Cardiac muscle cell (in vitro differentiated cells and primary cell): Measurements from ENCODE around the gene HIF1A. TPM values are rescaled to one million over a fixed set of nuclear protein-coding genes. Genes with fewer than 3 reads are reported as not detected.
"Not testable (repeated sequence)": the region's sequence is repeated elsewhere in the genome, so short reads cannot be mapped to it uniquely, and the experiment has no call there.

Experiments used
- DNase-seq, 2 donors: peaks; one replicate each; pipeline versions ENCODE4 v3.0.0 to v3.0.0-alpha.2; 2010 to 2017; ENCODE audit warnings: low read depth in 1 of 2, low spot score in 1 of 2
- H3K27ac ChIP-seq: fragments of 200-600 bp; sonication (generic); 2 replicates; pipeline ENCODE4 v1.5.1; 2016
- H3K27me3 ChIP-seq: fragments of 200-600 bp; sonication (generic); 2 replicates; pipeline ENCODE4 v1.6.0; 2016; ENCODE audit warnings: control low read depth
- H3K36me3 ChIP-seq: fragments of 200-600 bp; sonication (generic); 2 replicates; pipeline ENCODE4 v1.5.1; 2016; ENCODE audit warnings: control low read depth
- H3K4me1 ChIP-seq: fragments of 200-600 bp; sonication (generic); 2 replicates; pipeline ENCODE4 v1.8.1; 2017; ENCODE audit warnings: low read depth, mild to moderate bottlenecking, mixed run types
- H3K4me3 ChIP-seq: fragments of 200-600 bp; sonication (generic); 2 replicates; pipeline ENCODE4 v1.5.1; 2016; ENCODE audit warnings: mild to moderate bottlenecking
- H3K9me3 ChIP-seq: fragments of 200-600 bp; sonication (generic); 2 replicates; pipeline ENCODE4 v1.5.1; 2017; ENCODE audit warnings: low read depth, mild to moderate bottlenecking, control low read depth
- polyA plus RNA-seq: library from polyadenylated mRNA; unstranded; fragments of >200 nt; fragmentation: Nextera tagmentation; extraction: Ambion mirVana; gene quantifications from 2 replicates; pipeline ENCODE4 v1.2.1, GENCODE V29; 2016
- total RNA-seq: library from RNA; depleted of rRNA; stranded (reverse); fragments of >200 nt; gene quantifications from 2 replicates; pipeline ENCODE4 v1.2.3, GENCODE V29; 2016
- TF ChIP-seq, protein P1 (sequence below): IDR thresholded peaks from 2 replicates; pipeline ENCODE4 v1.5.1; 2012; ENCODE audit warnings: low read depth, mild to moderate bottlenecking, low read length

The HIF1A gene
- total and polyA plus RNA-seq, 2 experiments from 2014 or later, result 108 to 119 TPM

DNA sequence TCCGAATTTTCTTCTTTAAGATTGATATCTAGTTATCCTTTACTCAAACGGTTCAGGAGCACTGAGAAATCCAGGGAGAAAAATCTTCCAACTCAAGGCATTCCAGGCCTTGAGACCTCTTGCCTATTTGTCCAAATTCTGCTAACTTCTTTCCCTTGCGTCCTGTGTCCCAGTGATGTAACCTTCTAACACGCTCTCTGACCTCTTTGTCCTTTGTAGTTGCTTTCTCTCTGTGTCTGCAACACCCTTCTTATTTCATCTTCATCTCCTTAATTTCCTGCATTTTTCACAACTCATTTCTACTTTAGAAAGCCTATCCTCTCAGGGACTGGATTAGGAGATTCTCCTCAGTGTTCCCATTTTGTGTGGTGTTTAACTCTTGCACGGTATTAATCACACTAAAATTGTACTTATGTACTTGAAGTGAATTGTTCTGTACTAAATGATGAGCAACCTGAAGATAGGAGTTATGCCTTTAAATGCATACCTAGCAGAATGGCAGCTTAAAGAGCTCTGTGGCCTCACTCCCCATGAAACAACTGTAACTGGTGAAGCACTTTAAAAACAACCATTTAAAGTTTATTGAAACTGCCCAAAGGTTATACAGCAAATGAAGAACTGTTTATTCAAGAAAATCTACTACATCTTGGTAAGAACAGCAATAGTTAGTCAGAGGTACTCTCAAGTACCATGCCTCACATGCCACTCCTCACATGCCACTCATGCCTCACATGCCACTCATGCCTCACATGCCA lies 59.5 kb downstream of the HIF1A start:
- TF ChIP-seq, protein P1, sequence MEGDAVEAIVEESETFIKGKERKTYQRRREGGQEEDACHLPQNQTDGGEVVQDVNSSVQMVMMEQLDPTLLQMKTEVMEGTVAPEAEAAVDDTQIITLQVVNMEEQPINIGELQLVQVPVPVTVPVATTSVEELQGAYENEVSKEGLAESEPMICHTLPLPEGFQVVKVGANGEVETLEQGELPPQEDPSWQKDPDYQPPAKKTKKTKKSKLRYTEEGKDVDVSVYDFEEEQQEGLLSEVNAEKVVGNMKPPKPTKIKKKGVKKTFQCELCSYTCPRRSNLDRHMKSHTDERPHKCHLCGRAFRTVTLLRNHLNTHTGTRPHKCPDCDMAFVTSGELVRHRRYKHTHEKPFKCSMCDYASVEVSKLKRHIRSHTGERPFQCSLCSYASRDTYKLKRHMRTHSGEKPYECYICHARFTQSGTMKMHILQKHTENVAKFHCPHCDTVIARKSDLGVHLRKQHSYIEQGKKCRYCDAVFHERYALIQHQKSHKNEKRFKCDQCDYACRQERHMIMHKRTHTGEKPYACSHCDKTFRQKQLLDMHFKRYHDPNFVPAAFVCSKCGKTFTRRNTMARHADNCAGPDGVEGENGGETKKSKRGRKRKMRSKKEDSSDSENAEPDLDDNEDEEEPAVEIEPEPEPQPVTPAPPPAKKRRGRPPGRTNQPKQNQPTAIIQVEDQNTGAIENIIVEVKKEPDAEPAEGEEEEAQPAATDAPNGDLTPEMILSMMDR, result no peak
- DNase-seq, result peak in 1 of 2 donors; percentile 61
- peak overlapping the region; percentile 82 for H3K27ac ChIP-seq

DNA sequence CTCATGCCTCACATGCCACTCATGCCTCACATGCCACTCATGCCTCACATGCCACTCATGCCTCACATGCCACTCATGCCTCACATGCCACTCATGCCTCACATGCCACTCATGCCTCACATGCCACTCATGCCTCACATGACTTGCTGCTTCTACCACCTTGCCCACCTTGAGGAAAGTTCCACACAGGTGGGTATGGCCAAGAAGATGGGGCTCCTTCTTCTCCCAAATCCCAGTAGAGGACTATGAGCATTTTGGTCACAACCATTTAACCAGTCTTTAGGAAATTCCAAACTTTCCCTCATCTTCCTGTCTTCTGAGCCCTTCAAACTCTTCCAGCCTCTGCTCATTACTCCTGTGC lies 60.0 kb downstream of the HIF1A start:
- peaks cover 23% of the 10 kb centered on the region for H3K4me1 ChIP-seq
- H3K9me3 ChIP-seq, H3K36me3 ChIP-seq, H3K27me3 ChIP-seq, H3K4me3 ChIP-seq: not testable (repeated sequence)
- DNase-seq, result peak in 1 of 2 donors; percentile 32
- peak overlapping the region; percentile 82 for H3K27ac ChIP-seq

More for the DNA sequence above, 59.5 kb downstream of the HIF1A start:
- H3K36me3 ChIP-seq, result no peaks in the 10 kb centered on the region
- peaks cover 23% of the 10 kb centered on the region for H3K4me1 ChIP-seq
- H3K9me3 ChIP-seq, result no peaks in the 10 kb centered on the region
- H3K27me3 ChIP-seq, result no peaks in the 10 kb centered on the region
- no peak overlapping the region for H3K4me3 ChIP-seq

DNA sequence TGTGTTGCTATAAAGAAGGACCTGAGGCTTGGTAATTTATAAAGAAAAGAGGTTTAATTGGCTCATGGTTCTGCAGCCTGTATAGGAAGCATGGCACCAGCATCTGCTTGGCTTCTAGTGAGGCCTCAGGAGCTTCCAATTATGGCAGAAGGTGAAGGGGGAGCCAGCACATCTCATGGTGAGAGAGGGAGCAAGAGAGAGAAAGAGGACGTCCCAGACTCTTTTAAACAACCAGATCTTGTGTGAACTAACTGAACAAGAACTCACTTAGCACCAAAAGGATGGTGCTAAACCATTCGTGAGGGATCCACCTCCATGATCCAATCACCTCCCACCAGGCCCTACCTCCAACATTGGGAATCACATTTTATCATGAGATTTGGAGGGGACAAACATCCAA lies 60.8 kb downstream of the HIF1A start:
- Histone ChIP-seq H3K36me3 (no peaks in the 10 kb centered on the region), H3K27me3 (no peaks in the 10 kb centered on the region), H3K4me1 (peaks cover 23% of the 10 kb centered on the region), H3K27ac (peak overlapping the region; percentile 82), H3K4me3 (no peak overlapping the region), H3K9me3 (no peaks in the 10 kb centered on the region)
- TF ChIP-seq, protein P1, result no peak
- DNase-seq, result peak in 1 of 2 donors; percentile 58

DNA sequence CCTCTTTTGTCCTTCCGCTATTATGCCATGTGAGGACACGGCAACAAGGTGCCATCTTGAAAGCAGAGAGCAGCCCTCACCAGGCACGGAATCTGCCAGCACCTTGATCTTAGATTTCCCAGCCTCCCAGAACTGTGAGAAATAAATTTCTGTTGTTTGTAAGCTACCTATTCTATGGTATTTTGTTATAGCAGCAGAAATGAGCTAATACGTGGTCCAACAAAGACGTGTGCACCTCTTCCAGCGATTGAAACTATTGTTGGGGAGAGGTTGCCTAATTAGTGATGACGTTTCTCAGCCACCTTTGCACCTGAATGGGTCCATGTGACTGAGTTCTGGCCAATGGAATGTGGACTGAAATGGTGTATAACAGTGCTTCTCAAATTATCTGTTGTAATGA lies 64.6 kb downstream of the HIF1A start:
- Histone ChIP-seq H3K36me3 (no peaks in the 10 kb centered on the region), H3K4me3 (no peak overlapping the region), H3K9me3 (no peaks in the 10 kb centered on the region), H3K27ac (no peak overlapping the region), H3K27me3 (no peaks in the 10 kb centered on the region), H3K4me1 (peaks cover 14% of the 10 kb centered on the region)
- TF ChIP-seq, protein P1, result no peak
- DNase-seq, result no peak

DNA sequence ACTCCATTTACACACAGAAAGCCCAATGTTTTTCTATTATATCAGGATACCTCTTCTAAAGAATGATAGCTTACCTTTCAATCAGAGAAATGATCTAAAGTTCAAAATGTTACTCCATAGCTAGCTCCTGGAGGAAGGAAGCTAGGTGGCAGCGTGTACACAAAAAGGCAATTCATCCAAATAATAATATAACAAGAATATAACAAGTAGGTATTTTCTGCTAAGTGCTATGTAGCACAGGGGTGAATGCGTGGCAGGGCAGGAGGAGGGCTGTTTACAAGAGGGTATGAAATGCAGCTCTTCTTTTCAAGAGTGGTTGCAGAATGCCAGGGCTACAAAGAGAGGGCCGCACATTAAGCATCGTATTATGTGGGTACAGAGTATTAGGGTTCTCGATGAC lies 66.2 kb downstream of the HIF1A start:
- no peak for DNase-seq
- H3K9me3 ChIP-seq, result no peaks in the 10 kb centered on the region
- TF ChIP-seq, protein P1, result no peak
- H3K4me1 ChIP-seq, result peaks cover 31% of the 10 kb centered on the region
- peak overlapping the region; percentile 96 for H3K27ac ChIP-seq
- H3K27me3 ChIP-seq, result no peaks in the 10 kb centered on the region
- peak overlapping the region; percentile 87 for H3K4me3 ChIP-seq
- no peaks in the 10 kb centered on the region for H3K36me3 ChIP-seq

DNA sequence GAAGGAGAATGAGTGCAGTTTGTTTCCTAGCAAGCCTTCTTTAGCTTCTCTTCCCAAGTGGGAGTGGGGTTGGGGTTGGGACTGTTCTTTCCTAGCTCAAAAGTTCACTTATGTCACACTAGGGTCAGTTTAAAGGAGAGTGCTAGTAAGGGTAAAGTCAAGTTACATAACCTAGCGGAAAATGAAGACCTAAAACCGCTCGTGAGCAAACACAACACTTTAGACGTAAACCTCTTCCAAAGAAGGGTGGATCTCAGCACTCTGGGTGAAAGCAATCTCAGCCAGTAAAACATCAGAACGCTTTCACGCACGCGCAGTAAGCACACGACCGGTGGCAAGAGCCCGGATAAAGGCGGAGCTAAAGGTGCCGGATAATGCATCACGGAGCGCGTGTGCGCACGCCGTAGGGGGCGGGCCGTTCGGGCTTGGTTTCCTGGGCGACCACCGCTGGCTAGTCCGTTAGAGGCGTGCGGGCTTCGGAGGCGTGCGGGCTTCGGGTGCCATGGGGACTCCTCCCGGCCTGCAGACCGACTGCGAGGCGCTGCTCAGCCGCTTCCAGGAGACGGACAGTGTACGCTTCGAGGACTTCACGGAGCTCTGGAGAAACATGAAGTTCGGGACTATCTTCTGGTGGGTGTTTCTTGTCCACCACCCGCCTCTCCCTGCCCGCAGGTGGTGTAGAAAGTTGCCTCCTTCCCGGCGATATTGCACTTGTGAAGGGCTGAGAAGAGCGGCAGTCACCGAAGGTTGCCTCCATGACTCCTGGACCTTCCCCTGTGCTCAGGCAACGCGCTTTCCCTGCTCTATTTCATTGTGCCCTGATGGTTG lies 66.9 kb downstream of the HIF1A start, which contains the start of gene SNAPC1:
Gene SNAPC1, plus strand, starts transcription at position 462 of the 828 bp plus-strand sequence. Its CDS starts 41 bp downstream, at position 503.
- Histone ChIP-seq H3K36me3 (no peaks in the 10 kb centered on the region), H3K27me3 (no peaks in the 10 kb centered on the region), H3K9me3 (no peaks in the 10 kb centered on the region), H3K4me1 (peaks cover 31% of the 10 kb centered on the region), H3K4me3 (peak within 1 kb of the TSS; percentile 87), H3K27ac (peak within 1 kb of the TSS; percentile 96)
- TF ChIP-seq, protein P1, result no peak
- peak; percentile 99 to 100 for DNase-seq
